Caco-2 (cell line): Measurements from ENCODE around the gene SYNPO2. TPM values are rescaled to one million over a fixed set of nuclear protein-coding genes. Genes with fewer than 3 reads are reported as not detected.

Experiments used
- BruUV-seq: library from RNA; stranded (reverse); fragments of 400-500 nt; replicated peaks from 2 replicates; lab custom pipeline; 2021; lab: Mats Ljungman, UMichigan
- CTCF ChIA-PET: fragments of 300-600 bp; sonication (Branson Sonifier 250); formaldehyde crosslinking; loops from one replicate; lab custom pipeline; 2022; ENCODE audit warnings: antibody characterized with exemption; lab: Charles Lee
- POLR2A ChIA-PET: fragments of 300-600 bp; sonication (Branson Sonifier 250); formaldehyde crosslinking; loops from one replicate; lab custom pipeline; 2022; ENCODE audit warnings: antibody characterized with exemption; lab: Charles Lee
- DNase-seq, 2 experiments: peaks; one replicate each; pipeline versions ENCODE4 v3.0.0 to v3.0.0-alpha.2; 2020 to 2022
- H3K27me3 ChIP-seq: replicated peaks from 2 replicates; pipeline ENCODE4 v1.6.0; 2011; ENCODE audit warnings: low read length; ENCODE audit not compliant: control insufficient read depth, insufficient read depth
- H3K36me3 ChIP-seq: 2 replicates; pipeline ENCODE4 v1.5.1; 2011; ENCODE audit warnings: low read length; ENCODE audit not compliant: control insufficient read depth, insufficient read depth
- H3K4me1 ChIP-seq: fragments of 250-450 bp; sonication (Bioruptor Pico); 2 replicates; pipeline ENCODE4 v1.5.1; 2020; ENCODE audit warnings: mild to moderate bottlenecking
- H3K4me3 ChIP-seq: 2 replicates; pipeline ENCODE4 v1.5.1; 2011; ENCODE audit warnings: low read depth, mild to moderate bottlenecking, control low read depth, low read length
- H3K9me3 ChIP-seq: fragments of 250-450 bp; sonication (Bioruptor Pico); 2 replicates; pipeline ENCODE4 v1.5.1; 2020; ENCODE audit warnings: mild to moderate bottlenecking, moderate library complexity
- H3K27ac Mint-ChIP-seq: one replicate; pipeline ENCODE4 v1.8.0; 2022; ENCODE audit warnings: mixed read lengths; ENCODE audit not compliant: unreplicated experiment
- H3K27me3 Mint-ChIP-seq: one replicate; pipeline ENCODE4 v1.8.0; 2022; ENCODE audit warnings: mixed read lengths; ENCODE audit not compliant: insufficient read depth, unreplicated experiment
- H3K36me3 Mint-ChIP-seq: one replicate; pipeline ENCODE4 v1.8.0; 2022; ENCODE audit warnings: mild to moderate bottlenecking, mixed read lengths; ENCODE audit not compliant: insufficient read depth, unreplicated experiment
- H3K4me1 Mint-ChIP-seq: one replicate; pipeline ENCODE4 v1.8.0; 2022; ENCODE audit warnings: low read depth, mixed read lengths; ENCODE audit not compliant: unreplicated experiment
- H3K4me3 Mint-ChIP-seq: one replicate; pipeline ENCODE4 v1.8.0; 2022; ENCODE audit warnings: mild to moderate bottlenecking, moderate library complexity, mixed read lengths; ENCODE audit not compliant: unreplicated experiment
- H3K9me3 Mint-ChIP-seq: one replicate; pipeline ENCODE4 v1.8.0; 2022; ENCODE audit warnings: mixed read lengths; ENCODE audit not compliant: unreplicated experiment
- CTCF ChIP-seq, 2 experiments: fragments of 200-600 bp in 1 of 2; IDR thresholded peaks; 1 replicate in 1 of 2; 2 replicates in 1 of 2; pipeline versions ENCODE4 v1.5.1 to v1.8.0; 2011 to 2022; ENCODE audit warnings: antibody characterized with exemption in 1 of 2, control low read depth in 1 of 2, inconsistent platforms in 1 of 2, low read depth in 1 of 2, low read length in 1 of 2, mild to moderate bottlenecking in 1 of 2, moderate library complexity in 1 of 2; ENCODE audit not compliant: insufficient read depth in 1 of 2, severe bottlenecking in 1 of 2, unreplicated experiment in 1 of 2
- intact Hi-C: fragments of 100-400 bp; cut with micrococcal nuclease; formaldehyde crosslinking; loops from one replicate; pipeline ENCODE4 v1.10.0; 2022; ENCODE audit not compliant: unreplicated experiment
- total RNA-seq: library from RNA; stranded (reverse); gene quantifications from 2 replicates; pipeline ENCODE4 v1.2.3, GENCODE V29; 2022

SYNPO2 gene
- total RNA-seq, 1 experiment from 2014 or later, result 0.16 TPM

- POLR2A ChIA-PET, result no interaction called here
- no peaks in the 10 kb centered on the region for H3K4me1 Mint-ChIP-seq
- CTCF ChIA-PET, result no interaction called here
- no peak for TF ChIP-seq CTCF (IDR thresholded peaks at IDR 0.05; ENCODE audit: insufficient read depth in 1 of 2, low read depth in 1 of 2, low read length in 1 of 2, severe bottlenecking in 1 of 2, unreplicated experiment in 1 of 2)
- intact Hi-C loops, result no loop called here
- no peak for DNase-seq
- Histone ChIP-seq H3K27me3 (no peaks in the 10 kb centered on the region), H3K9me3 (no peaks in the 10 kb centered on the region), H3K4me1 (no peaks in the 10 kb centered on the region), H3K4me3 (no peak overlapping the region), H3K36me3 (no peaks in the 10 kb centered on the region)
- no TSS peak for BruUV-seq
- H3K9me3 Mint-ChIP-seq, result no peaks in the 10 kb centered on the region
- no peak overlapping the region for H3K4me3 Mint-ChIP-seq
- H3K27ac Mint-ChIP-seq, result no peak overlapping the region
- H3K27me3 Mint-ChIP-seq, result peaks cover 17% of the 10 kb centered on the region
- H3K36me3 Mint-ChIP-seq, result no peaks in the 10 kb centered on the region
Observed at GRCh38 chr4:118935819-118936218, 47.2 kb downstream of the SYNPO2 start.

- no peak overlapping the region for H3K4me3 Mint-ChIP-seq
- no peaks in the 10 kb centered on the region for H3K9me3 Mint-ChIP-seq
- Histone ChIP-seq H3K4me1 (no peaks in the 10 kb centered on the region), H3K36me3 (no peaks in the 10 kb centered on the region), H3K27me3 (no peaks in the 10 kb centered on the region), H3K9me3 (no peaks in the 10 kb centered on the region), H3K4me3 (no peak overlapping the region)
- ChIA-PET POLR2A (no interaction called here), CTCF (no interaction called here)
- no TSS peak for BruUV-seq
- H3K36me3 Mint-ChIP-seq, result no peaks in the 10 kb centered on the region
- no peak for TF ChIP-seq CTCF (IDR thresholded peaks at IDR 0.05; ENCODE audit: insufficient read depth in 1 of 2, low read depth in 1 of 2, low read length in 1 of 2, severe bottlenecking in 1 of 2, unreplicated experiment in 1 of 2)
- intact Hi-C loops, result no loop called here
- DNase-seq, result no peak
- H3K4me1 Mint-ChIP-seq, result no peaks in the 10 kb centered on the region
- no peak overlapping the region for H3K27ac Mint-ChIP-seq
- H3K27me3 Mint-ChIP-seq, result peaks cover 20% of the 10 kb centered on the region
Observed at GRCh38 chr4:118936406-118936805, 47.8 kb downstream of the SYNPO2 start.

GRCh38 chr4:118939169-118939783, 50.6 kb downstream of the SYNPO2 start:
- Mint-ChIP-seq H3K27me3 (peaks cover 20% of the 10 kb centered on the region), H3K9me3 (no peaks in the 10 kb centered on the region), H3K27ac (no peak overlapping the region), H3K4me3 (no peak overlapping the region), H3K36me3 (no peaks in the 10 kb centered on the region), H3K4me1 (no peaks in the 10 kb centered on the region)
- intact Hi-C loops, result no loop called here
- no peaks in the 10 kb centered on the region for H3K4me1 ChIP-seq
- no TSS peak for BruUV-seq
- DNase-seq, result no peak
- no peaks in the 10 kb centered on the region for H3K36me3 ChIP-seq
- no peaks in the 10 kb centered on the region for H3K27me3 ChIP-seq
- ChIA-PET POLR2A (no interaction called here), CTCF (no interaction called here)
- no peak for TF ChIP-seq CTCF (IDR thresholded peaks at IDR 0.05; ENCODE audit: insufficient read depth in 1 of 2, low read depth in 1 of 2, low read length in 1 of 2, severe bottlenecking in 1 of 2, unreplicated experiment in 1 of 2)
- no peaks in the 10 kb centered on the region for H3K9me3 ChIP-seq
- H3K4me3 ChIP-seq, result no peak overlapping the region
